HG03354 (cell line): Measurements from ENCODE around the gene IGBP1.
"Not testable (repeated sequence)": the region's sequence is repeated elsewhere in the genome, so short reads cannot be mapped to it uniquely, and the experiment has no call there.

Source experiments
- ATAC-seq: cut with Tn5 transposase; IDR thresholded peaks from one replicate; pipeline ENCODE4 v1.9.1; 2021; ENCODE audit warnings: mild to moderate bottlenecking; ENCODE audit not compliant: unreplicated experiment, poor library complexity, severe bottlenecking

The IGBP1 gene

DNA sequence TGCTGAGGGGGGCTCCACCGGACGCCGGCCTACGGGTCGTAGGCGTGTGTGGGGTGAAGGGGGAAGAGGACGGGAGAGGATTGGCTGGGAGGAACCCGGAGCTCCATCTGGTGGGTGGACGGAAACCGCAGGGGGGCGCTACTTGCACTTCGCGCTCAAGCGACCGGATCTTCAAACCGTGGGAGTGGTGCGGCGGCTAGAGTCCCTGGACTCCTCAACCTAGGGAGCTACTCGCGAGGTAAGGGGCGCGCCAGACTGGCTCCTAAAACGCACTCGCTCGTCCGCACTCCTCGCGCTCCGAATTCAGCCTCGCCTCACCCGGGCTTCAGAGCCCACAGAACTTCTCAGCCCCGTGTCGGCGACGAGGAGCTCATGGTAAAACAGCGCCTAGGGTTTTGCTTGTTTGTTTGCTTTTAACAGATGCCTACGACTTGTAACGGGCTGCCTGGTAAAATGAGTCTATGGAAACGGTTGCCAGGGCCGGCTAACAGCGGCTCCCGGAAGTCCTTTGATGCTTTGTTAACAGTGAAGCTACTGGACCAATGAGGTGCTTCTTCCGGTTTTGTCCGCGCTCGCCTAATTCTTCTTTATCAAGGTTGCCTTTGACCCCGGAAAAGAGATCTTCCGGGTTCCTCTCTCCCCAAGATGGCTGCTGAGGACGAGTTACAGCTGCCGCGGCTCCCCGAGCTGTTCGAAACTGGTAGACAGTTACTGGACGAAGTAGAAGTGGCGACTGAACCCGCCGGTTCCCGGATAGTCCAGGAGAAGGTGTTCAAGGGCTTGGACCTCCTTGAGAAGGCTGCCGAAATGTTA, at the start of gene IGBP1:
IGBP1 (plus strand) TSS at position 145 of the 813 bp plus-strand sequence; CDS start at position 646, 501 bp downstream.
- ATAC-seq: peak; percentile 86

DNA sequence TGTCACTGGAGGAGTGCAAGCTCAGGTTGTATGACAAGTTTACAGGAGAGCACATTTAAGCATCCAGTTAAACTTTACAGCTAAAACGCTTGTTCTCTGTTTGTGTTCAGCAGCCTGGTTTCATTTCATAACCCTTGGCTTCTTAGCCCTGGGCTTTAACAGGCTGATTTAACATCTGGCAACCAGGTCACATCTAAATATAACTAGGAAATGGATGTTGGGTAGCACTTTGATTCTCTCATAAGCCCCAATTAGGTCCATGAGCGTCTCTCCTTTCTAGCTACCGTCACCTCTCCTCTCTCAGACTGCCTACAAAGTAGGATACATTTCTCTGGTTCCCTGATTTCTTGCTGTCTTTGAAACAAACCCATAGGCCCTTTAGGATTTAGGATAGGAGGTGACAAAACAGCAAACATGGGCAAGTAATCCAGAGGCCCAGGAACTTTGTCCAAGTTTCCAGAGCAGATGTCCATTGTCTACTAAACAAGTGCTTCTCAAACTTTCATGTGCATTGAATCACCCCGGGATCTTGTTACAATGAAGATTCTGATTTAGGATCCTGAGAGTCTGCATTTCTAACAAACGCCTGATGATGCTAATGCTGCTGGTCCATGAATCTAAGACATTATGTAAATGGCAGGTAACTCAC, 48.5 kb upstream of the IGBP1 start:
- ATAC-seq: no peak

DNA sequence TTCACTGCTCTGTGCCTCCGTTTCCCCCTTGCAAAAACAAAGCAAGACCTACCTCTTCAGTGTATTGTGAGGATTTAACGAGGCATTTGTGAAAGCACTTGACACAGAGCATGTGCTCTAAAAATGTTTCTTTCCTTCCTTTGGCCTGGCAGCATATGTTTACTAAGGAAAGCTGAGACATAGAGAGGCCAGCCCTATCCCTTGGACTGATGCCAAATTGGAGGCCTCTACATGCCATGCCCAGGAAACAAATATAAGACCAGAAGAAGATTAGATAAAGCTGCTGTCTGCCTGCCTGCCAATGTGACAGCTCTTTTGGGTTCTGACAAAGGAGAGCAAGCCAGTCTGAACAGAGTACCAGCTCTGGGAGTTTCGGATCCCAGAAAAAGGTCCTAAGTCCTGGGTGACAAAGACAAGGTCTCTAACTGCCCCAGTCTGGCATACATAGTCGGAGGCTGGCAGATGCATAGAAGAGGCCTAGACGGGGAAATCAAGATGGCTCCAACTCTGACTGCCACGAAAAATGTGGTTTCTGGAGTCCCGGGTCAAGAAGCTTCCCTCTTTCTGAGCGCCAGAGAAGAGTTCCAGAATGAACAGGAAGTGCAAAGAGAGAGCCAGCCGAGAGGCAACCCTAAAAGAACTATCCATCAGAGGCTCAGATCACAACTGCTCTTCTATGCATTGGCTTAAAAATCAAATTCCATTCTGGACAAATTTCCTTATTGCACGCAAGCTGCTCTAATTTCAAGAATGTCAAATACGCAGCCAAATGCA, 45.2 kb upstream of the IGBP1 start:
- no peak for ATAC-seq

DNA sequence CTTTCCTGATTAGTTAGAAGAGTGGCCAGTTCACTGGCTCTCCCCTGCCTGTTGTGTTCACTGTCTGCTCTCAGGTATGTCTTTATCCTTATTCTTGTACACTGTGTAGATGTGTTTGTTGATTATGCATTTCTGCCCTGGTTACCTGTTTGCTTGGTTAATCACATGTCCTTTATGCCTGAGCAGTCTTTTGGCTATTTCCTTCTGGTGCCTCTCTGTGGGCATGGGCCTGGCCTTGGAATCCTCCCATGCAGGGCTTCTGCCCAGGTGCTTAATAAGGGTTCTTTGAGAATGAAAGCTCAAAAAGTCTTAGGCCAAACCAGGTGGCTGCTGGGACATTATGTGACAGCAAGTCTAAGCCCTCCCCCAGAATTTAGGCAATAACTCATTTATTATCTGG, 44.5 kb upstream of the IGBP1 start:
- no peak for ATAC-seq

DNA sequence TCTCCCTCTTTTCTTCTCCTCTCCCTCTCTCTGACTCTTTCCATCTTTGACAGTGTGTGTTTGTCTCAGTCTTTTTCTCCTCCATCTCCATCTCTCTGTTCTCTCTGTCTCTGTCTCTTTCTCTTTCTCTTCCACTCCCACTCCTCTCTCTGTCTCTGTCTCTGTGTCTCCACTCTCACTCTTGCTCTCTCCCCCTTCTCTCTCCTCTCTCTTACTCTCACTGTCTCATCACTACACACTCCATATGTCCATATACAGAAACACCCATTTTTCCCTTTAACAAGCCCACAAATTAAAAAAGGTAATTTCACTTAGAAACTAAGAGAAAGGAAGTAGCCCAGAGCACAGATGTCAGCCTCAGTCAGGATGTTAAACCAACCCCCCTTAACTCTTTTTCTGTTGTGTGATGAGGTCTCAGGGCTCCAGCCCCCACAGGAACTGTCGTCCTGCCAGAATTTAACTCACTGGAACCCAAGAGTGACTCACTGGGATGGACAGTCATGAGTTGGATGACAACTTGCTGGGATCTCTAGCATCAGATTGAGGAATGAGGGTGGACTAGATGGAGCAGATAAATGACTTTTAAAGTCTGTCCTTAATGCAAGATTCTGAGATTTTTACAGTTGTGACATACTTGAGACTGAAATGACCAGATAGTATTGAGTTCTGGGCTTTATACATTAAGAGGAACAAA, 43.5 kb upstream of the IGBP1 start:
- ATAC-seq: no peak

DNA sequence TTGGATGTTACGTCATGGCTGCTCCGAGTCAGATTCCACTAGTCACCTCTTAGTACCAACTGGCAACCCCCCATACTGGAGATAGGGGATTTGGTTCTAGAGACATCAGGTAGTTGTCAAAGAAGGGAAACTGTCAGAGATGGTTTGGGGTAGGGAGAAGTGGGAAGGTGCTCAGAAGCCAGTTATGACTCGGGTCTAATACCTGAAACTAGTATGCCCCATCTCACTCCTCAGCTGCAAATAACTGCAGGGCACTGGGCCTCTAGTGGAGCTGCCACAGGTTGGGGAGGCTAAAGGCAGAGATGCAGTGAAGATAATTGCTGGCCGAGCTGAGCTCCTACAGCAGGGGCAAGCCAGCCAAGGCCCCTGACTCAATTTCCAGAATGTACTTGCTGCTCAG, 41.0 kb upstream of the IGBP1 start:
- no peak for ATAC-seq

DNA sequence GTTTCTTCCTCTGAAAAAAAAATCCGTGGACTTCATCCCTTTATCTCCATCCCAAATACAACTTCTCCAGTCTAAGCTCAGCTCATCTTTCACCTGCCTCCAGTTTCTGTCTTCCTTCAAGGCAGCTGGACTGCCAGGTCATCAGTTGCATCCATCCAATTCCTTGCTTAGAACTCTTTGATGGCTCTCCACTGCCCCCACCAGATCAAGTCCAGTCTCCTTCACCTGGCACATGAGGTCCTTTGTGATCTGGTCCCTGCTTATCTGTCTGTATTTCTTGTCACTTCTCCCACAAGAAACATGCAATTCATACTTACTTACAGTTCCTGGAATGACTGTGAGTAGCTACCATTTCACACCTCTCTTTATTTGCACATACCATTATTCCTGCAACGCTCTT, 37.2 kb upstream of the IGBP1 start:
- ATAC-seq: no peak

DNA sequence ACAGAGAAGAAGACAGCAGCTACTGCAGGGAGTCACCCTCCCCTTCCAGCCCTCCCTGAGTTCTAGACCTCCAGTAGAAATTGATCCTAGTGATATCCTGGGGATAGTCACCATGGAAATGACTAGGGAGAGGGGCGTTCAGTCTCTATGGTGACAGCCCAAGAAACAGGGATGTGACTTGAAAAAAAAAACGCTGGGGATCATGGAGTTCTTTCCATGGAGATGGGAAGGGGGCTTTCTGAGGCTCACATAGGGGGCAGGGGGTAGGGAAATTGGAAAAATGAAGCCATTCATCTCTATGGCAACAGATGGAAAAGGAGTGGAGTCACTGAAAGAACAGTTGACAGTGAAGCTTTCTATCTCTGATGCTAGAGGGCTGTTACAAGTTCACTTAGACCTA, 28.0 kb upstream of the IGBP1 start:
- no peak for ATAC-seq

DNA sequence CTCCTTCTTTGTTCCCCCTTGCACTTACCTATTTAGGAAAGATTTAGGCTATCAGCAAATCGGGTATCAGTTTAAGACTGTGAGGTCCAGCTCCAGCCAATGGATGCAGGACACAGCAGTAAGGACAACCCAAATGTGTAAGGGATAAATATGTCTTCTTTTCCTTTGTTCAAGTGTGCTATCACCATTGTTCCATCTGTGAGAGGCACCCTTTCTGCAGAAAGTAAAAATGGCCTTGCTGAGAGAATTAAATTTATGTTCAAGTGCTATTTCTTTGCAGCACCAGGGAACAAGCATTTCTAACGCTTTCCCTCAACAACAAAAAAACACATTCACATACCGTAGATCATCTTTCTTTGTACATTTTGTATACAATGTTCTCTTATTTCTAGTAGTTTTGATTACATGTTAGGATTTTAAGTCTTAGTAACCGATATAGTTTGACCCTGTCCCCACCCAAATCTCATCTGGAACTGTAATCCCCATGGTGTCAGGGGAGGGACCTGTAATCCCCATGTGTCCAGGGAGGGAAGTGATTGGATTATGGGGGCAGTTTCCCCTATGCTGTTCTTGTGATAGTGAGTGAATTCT, 21.7 kb upstream of the IGBP1 start:
- ATAC-seq: not testable (repeated sequence)

DNA sequence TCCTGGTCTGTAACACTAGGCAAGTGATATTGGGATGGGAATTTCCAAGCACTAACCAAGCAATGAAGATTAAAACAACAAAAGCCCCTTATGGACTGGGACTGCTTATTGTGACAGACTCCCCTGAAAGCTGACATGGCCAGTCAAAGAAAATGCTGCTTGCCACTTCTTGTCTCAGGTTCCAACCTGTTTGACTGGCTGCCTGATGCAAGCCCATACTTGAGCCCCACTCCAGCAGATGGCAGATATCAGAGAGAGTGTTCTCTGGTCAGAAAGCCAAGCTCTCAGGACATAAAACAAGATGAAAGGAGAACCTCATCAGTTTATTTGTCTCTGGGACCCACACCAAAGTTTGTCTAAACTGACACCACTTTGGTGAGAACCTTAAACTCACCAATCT, 15.5 kb upstream of the IGBP1 start:
- ATAC-seq: no peak

DNA sequence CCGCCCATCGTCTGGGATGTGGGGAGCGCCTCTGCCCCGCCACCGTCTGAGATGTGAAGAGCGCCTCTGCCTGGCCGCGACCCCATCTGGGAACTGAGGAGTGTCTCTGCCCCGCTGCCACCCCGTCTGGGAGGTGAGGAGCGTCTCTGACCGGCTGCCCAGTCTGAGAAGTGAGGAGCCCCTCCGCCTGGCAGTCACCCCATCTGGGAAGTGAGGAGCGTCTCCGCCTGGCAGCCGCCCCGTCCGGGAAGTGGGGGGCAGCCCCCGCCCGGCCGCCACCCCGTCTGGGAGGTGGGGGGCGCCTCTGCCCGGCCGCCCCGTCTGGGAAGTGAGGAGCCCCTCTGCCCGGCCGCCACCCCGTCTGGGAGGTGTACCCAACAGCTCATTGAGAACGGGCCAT, 10.2 kb upstream of the IGBP1 start:
- ATAC-seq: not testable (repeated sequence)

DNA sequence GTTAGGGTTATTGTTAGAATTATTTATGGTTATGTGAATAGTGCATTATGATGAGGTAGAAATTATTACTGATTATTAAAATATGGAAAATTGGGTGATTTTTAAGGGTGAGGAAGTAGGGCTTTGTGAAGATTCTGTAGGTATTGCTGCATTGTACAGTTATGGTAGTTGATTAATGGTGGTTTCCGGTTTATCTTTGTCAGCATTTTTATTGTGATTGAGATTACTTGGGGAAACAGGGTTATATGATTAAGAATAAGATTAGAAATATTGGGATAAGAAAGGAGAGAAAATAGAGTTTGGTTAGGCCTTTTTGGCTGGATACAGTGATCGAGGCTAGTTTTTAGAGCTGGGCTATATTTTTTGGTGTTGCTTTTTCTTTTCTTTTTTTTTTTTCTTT, 8.6 kb upstream of the IGBP1 start:
- no peak for ATAC-seq

DNA sequence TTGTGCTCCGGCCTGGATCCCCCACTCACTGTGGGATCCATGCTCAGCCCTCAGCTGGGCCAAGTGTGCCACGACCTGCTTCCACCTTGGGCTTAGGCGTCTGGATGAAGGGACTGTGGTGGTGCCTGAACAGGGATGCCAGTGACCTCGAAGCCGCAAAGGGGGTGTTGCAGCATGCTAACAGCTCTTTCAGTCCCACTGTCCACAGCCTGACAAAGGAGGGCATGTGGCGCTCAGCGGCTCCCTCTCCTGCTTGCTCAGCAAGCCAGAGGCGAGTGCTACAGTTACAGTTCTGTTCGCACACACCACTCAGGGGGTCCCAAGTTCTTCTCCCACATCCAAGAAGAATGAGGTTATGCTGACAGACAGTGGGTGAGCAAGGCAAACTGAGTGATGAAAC, 5.2 kb upstream of the IGBP1 start:
- no peak for ATAC-seq

DNA sequence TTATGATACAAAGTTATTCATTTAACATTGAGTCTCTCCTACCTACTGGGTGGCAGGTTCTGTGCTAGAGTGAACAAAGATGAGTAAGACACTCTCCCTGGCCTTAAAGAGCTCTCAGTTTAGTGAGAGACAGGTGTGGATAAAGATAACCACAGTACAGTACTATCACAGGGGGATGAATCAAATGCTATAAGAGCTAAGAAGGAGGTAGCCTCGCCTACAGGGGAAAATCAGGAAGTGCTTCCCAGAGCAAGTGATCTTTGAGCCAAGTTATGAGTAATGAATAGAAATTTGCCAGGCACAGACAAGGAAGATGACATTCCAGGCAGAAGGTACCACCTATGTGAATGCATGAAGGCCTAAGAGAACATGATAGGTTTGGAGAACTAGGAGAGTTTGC, 3.4 kb upstream of the IGBP1 start:
- ATAC-seq: no peak

DNA sequence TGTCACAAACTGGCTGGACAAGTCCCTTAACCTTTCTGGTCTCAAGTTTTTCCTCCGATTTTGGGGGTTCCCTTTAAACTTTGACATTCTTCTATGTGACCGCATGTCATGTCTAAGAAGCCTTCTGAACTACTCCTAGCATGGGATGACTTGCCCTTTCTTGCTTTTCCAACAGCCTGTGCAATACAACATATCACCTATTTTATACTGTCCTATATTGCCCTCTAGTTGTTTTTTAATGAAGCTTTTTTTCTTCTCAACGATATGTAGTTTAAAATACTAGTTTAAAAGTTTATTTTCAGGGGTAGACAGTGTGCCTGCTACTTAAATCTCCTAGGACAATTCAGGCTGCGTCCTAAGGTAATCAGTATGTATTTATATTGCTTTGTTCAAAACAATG, 1.0 kb upstream of the IGBP1 start:
- no peak for ATAC-seq

DNA sequence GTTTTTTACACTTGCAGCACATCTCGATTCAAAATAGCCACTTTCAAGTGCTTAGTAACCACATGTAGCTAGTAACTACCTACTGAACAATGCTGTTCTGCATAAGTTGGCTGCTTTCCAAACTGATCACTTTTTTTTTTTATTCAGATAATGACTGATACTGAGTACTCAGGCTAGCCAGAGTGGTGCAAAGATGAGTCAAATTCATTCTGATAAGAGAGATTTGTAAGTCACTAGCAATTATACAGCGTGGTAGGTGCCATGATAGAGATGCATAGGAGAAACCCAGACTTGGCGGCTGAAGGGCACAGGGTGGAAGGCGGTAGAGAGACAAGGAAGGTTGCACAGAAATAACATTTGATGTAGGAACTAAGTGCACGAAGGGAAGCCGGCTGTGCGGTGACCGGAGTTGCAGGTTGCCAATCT, 357 bp upstream of the IGBP1 start:
- peak; percentile 30 for ATAC-seq

DNA sequence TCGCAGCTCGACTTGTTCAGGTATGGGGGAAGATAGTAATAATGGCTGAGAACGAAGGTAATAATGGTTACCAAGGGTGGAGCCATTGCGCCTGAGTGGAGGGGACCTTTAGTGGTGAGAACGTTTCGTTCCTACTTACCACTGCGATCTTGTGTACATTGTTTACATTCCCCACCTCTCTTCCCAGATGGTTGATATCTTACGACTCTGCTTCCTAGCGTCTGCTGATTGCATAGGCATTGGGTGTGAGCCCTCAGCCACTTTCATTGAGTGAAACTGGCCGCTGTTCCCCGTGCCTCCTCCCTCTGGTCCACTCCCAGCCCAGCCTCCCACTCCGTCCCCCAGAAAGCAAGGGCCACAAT, 850 bp downstream of the IGBP1 start:
- ATAC-seq: peak; percentile 16

DNA sequence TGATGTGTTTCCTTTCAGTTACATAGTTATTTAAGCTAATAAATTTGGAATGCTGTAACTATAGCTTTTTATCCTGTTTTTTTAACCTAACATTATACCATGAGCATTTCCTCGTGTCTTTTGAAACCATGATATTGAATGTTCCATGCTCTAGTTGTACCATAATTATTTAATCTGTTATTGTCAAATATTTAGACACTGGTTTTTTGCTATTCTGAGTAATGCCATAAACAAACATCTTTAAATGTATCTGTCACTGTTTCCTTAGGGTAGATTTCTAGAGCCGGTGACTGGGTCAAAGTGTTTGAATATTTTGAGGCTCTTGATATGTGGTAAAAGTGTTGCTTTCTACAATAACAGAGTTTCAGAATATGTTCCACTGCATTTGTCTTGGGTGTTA, 5.4 kb downstream of the IGBP1 start:
- no peak for ATAC-seq

DNA sequence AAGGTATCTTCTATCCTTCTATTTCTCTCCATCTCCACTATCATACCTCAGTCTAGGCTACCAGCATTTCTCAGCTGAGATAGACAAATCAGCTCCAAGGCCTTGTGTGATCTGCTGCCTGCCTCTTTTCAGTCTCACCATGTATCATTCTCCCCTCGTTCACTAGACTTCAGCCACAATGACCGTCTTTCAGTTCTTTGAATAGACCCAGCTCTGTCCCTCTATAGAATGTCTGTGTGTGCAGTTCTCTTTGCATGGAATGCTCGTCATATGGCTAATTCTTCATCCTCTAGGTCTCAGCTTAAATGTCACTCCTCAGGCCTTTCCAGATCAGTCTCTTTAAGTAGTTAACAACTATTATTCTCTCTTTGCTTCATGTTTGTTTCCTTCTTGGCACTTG, 6.5 kb downstream of the IGBP1 start:
- no peak for ATAC-seq

DNA sequence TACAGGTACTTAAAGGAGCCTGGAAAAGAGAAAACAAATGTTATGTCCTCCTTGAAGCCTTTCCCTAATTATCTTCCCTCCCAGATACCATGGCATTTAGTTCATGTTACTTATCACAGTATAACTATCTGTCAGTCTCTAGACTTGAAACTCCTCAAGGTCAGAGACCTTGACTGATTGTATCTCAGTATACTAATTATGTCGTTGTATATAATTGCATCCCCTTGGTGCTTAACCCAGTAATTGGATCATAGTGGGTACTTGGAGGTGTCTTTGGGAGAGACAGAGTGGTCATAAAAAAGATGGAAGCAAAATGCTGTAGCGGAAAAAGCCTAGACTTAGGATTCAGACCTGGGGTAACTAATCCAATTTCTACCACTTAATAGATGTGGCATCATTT, 8.1 kb downstream of the IGBP1 start:
- ATAC-seq: no peak
